ENCODE results near the gene RCBTB2.
A peak's percentile ranks its signal among the peaks of the same experiment; 100 is the strongest.

RCBTB2 gene

GRCh38 chr13:48531416-48532255 lies 1.2 kb downstream of the RCBTB2 start:
- no peak for DNase-seq (ENCODE audit: low read depth in 2 of 2)

- DNase-seq (ENCODE audit: low read depth in 2 of 2) = no peak
These were observed 2.0 kb downstream of the RCBTB2 start for GRCh38 chr13:48530833-48531232.

GRCh38 chr13:48528720-48529119 lies 4.2 kb downstream of the RCBTB2 start:
- DNase-seq (ENCODE audit: low read depth in 2 of 2) = no peak

GRCh38 chr13:48527955-48528354 lies 4.9 kb downstream of the RCBTB2 start:
- no peak for DNase-seq (ENCODE audit: low read depth in 2 of 2)

- no peak for DNase-seq (ENCODE audit: low read depth in 2 of 2)
These were observed 6.6 kb downstream of the RCBTB2 start for GRCh38 chr13:48526286-48526685.

- no peak for DNase-seq (ENCODE audit: low read depth in 2 of 2)
These were observed 14.8 kb downstream of the RCBTB2 start for GRCh38 chr13:48518083-48518482.

GRCh38 chr13:48515732-48516131 lies 17.1 kb downstream of the RCBTB2 start:
- DNase-seq (ENCODE audit: low read depth in 2 of 2) = no peak

GRCh38 chr13:48514793-48515192 lies 18.1 kb downstream of the RCBTB2 start:
- no peak for DNase-seq (ENCODE audit: low read depth in 2 of 2)

GRCh38 chr13:48511621-48512230 lies 21.2 kb downstream of the RCBTB2 start:
- DNase-seq (ENCODE audit: low read depth in 2 of 2) = no peak

- no peak for DNase-seq (ENCODE audit: low read depth in 2 of 2)
These were observed 22.2 kb downstream of the RCBTB2 start for GRCh38 chr13:48510698-48511097.

- DNase-seq (ENCODE audit: low read depth in 2 of 2) = no peak
These were observed 24.9 kb downstream of the RCBTB2 start for GRCh38 chr13:48508011-48508410.

- no peak for DNase-seq (ENCODE audit: low read depth in 2 of 2)
These were observed 25.9 kb downstream of the RCBTB2 start for GRCh38 chr13:48507021-48507420.

GRCh38 chr13:48506092-48506701 lies 26.7 kb downstream of the RCBTB2 start:
- no peak for DNase-seq (ENCODE audit: low read depth in 2 of 2)

- DNase-seq (ENCODE audit: low read depth in 2 of 2) = peak in 1 of 2 donors; percentile 32
These were observed 27.2 kb downstream of the RCBTB2 start for GRCh38 chr13:48505597-48506091.

GRCh38 chr13:48505012-48505411 lies 27.9 kb downstream of the RCBTB2 start:
- no peak for DNase-seq (ENCODE audit: low read depth in 2 of 2)

- DNase-seq (ENCODE audit: low read depth in 2 of 2) = no peak
These were observed 28.3 kb downstream of the RCBTB2 start for GRCh38 chr13:48504606-48505005.

GRCh38 chr13:48502601-48503319 lies 30.1 kb downstream of the RCBTB2 start:
- no peak for DNase-seq (ENCODE audit: low read depth in 2 of 2)

- DNase-seq (ENCODE audit: low read depth in 2 of 2) = no peak
These were observed 31.2 kb downstream of the RCBTB2 start for GRCh38 chr13:48501705-48502104.

- no peak for DNase-seq (ENCODE audit: low read depth in 2 of 2)
These were observed 32.2 kb downstream of the RCBTB2 start for GRCh38 chr13:48500652-48501197.

- no peak for DNase-seq (ENCODE audit: low read depth in 2 of 2)
These were observed 35.2 kb downstream of the RCBTB2 start for GRCh38 chr13:48497669-48498068.

- no peak for DNase-seq (ENCODE audit: low read depth in 2 of 2)
These were observed 36.4 kb downstream of the RCBTB2 start for GRCh38 chr13:48496271-48497161.

Measured in stimulated activated CD8-positive, alpha-beta memory T cell treated with anti-CD3 and anti-CD28 coated beads, Interleukin-15, amount 100 ng/mL, for 4 hours (primary cell).